ENCODE results near the gene COPS9. TPM values are rescaled to one million over a fixed set of nuclear protein-coding genes. Genes with fewer than 3 reads are reported as not detected.

The COPS9 gene
- polyA plus RNA-seq, 1 donor, result 73.8 TPM

- no peak for DNase-seq
Measured at GRCh38 chr2:240151477-240152031, 15.4 kb upstream of the COPS9 start.

GRCh38 chr2:240149943-240150784 lies 14.1 kb upstream of the COPS9 start:
- no peak for DNase-seq

DNA sequence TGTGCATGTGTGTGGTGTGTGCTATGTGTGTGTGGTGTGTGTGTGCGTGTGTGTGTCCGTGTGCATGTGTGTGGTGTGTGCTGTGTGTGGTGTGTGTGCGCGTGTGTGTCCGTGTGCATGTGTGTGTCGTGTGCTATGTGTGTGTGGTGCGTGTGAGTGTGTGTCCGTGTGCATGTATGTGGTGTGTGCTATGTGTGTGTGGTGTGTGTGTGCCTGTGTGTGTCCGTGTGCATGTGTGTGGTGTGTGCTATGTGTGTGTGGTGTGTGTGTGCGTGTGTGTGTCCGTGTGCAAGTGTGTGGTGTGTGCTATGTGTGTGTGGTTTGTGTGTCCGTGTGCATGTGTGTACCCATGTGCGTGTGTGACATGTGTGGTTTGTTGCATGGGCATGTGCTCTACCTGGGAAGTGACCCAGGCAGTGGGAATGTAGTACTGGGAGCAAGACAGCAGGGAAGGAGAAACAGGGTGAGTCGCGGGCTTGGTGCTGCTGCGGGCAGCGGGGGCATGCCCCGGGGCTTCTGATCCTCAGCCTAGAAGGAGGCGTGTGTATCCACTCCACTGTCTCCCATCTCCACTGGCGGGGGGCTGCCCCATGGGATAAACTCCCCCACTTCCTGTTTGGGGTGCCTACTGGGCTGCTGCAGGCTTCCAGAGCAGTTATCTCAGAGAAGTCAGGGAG lies 11.9 kb upstream of the COPS9 start:
- no peak for DNase-seq

DNA sequence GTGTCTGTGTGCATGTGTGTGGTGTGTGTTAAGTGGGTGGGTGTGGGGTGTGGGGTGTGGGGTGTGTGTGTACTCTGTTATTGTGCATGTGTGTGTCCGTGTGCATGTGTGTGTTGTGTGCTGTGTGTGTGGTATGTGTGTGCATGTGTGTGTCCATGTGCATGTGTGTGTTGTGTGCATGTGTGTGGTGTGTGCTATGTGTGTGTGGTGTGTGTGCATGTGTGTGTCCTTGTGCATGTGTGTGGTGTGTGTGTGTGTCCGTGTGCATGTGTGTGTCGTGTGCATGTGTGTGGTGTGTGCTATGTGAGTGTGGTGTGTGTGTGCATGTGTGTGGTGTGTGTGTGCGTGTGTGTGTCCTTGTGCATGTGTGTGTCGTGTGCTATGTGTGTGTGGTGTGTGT lies 11.3 kb upstream of the COPS9 start:
- DNase-seq, result no peak

DNA sequence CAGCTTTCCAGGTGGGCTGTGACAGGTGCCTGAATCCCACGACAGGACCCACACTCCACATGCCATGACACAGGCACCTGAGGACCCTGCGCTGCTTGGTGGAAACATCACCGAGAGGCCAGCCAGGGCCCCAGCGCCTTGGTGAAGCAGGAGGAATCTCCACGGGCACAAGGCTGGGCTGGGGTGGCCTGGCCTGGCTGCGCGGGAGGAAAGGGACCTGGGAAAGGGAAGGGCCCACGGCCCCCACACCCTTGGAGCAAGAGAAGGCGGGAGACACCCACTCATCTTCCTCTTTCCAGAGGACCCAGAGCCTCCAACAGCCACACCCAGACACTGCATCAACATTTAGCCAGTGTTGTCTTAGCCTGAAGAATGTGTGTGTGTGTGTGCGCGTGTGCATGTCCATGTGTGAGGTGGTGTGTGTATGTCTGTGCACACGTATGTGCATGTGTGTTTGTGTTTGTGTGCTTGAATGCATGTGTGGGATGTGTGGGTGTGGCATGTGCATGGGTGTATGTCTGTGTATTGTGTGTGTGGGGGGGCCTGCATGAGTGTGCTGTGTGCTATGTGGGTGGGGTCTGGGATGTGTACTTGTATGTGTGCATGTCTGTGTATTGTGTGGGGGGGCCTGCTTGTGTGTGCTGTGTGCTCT lies 10.6 kb upstream of the COPS9 start:
- DNase-seq, result no peak

- no peak for DNase-seq
Measured at GRCh38 chr2:240146141-240146561, 10.0 kb upstream of the COPS9 start.

DNA sequence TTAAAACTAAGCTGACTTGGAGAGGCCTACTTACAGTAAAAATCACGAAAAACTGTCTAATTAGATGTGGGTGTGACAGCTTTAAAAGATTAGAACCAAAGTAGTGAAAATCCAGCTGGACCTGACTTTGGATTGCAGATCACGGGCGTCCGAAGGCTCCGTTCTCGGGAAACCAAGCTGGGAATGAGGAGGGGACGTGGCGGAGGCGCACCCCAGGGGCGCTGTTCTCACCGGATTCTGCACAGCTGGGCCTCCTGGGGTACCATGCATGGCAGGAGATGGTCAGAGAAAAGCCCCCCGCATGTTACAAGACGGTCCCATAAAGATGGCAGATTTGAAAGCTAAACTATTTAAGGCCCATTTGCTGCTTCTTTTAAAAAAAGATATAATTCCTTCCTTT lies 9.4 kb upstream of the COPS9 start:
- DNase-seq, result no peak

DNA sequence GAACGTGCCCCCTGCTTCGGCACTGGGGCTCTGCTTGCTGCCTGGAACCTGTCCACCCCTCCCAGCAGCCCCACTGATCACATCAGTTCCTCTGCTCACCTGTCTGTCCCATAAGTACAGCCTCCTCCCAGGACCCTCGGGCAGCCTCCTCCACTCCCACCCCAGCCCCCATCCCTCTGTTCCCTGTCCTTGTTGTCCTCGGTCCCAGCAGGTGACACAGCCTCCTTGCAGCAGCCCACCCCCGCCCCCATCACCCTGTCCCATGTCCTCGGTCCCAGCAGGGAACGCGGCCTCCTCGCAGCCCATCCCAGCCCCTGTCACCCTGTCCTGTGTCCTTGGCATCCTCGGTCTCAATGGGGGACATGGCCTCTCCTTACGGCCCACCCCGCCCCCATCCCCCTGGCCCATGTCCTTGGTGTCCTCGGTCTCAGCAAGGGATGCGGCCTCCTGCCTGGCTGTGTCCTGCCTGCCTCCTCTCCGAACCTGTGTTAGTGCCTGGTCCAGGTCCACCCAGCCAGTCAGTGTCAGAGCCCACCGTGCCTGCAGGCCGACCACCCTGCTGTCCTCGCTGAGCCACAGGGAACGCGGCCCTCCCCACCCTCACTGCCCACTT lies 8.7 kb upstream of the COPS9 start:
- no peak for DNase-seq

DNA sequence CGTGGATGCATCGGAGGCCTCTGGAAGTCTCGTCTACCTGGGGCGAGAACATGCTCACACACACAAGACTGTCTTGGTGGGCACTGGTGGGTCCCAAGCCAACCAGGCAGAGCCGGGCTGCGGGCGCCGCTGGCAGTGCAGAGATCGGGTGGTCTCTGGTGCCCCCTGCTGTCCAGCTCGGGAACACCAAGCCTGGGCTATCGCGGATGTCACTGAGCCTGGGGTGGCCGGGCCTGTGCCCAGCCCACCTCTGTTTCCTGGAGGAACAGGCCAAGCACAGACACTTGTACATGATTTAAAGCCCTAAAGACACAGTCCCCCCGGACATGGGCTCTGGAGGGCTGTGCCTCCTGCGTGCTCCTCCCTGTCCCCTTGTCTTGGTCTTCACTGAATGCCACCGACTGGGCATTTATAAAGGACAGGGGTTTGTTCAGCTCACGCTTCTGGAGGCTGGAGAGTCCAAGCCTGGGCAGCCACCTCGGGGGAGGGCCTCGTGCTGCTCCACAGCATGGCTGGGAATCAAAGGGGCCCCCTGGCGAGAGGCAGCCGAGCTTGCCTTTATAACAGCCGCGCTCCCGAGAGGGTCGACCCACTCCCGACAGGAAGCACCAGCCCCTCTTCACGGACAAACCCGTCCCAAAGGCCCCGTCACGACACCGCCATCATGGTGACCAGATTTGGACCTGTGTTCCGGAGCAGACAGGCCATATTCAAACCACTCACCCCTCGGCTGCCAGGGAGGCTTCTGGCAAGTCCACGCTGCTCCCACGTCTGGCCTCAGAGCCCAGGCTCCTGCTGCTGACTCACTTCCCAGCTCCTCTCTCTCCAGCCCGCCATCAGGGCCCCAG lies 7.9 kb upstream of the COPS9 start:
- no peak for DNase-seq

DNA sequence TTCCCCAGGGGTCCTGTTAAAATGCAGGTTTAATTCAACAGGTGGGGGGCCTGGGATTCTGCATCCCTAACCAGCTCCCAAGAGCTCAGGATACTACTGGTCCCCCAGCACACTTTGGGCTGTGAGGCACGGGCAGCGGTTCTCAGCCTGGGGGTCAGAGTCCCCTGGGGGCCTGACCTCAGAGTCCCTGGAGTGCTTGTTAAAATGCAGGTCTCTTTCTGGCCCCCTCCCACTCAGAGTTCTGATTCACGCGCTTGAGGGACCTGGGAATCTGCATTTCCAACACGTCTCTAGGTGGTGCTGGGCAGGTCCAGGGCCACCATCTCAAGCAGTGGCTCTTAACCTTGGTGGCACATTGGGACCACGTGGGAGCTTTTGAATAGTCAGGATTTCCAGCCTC lies 7.2 kb upstream of the COPS9 start:
- DNase-seq, result no peak

DNA sequence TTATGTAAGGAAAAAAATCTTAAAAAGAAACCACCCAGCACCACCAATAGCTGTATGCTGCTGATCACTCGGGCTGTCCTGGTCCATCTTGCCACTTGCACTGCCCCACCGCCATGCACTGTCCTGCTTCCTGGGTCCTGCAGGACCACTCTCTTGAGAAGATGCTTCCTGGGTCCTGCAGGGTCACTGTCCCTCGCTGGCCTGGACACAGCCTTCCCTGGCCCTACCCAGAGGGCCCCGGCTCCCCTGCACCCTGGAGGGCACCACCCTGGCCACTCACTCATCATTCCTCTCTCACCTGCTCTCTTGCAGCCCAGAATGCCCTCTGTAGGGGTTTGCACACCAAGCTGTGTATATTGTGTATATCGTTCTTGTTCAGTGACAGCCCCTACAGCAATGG lies 6.8 kb upstream of the COPS9 start:
- DNase-seq, result no peak

GRCh38 chr2:240142256-240142775 lies 6.2 kb upstream of the COPS9 start:
- no peak for DNase-seq

DNA sequence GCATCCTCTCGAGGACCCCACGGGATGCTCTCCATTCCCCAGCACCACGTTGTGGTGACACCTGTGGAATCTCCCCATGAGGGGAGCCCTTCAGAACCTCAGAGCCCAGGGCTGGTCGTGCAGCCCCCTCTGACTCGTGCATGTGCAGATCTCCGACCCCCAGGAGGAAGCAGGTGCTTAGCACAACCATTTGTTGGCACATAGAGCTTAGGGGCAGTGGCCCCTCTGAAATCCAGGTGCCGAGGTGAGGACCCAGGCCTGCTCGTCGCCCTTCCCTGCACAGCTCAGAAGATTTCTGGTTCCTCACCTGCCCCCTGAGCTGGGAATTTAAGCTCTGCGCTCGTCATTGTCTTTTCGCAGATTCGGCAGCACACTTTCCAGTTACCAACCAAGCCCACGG lies 5.6 kb upstream of the COPS9 start:
- no peak for DNase-seq

GRCh38 chr2:240140920-240141319 lies 4.8 kb upstream of the COPS9 start:
- DNase-seq, result no peak

- DNase-seq, result no peak
Measured at GRCh38 chr2:240140511-240140910, 4.4 kb upstream of the COPS9 start, which contains the start of gene OTOS. OTOS (minus strand) TSS chr2:240140658; CDS start chr2:240140326, 332 bp downstream.

GRCh38 chr2:240139666-240140393 lies 3.7 kb upstream of the COPS9 start:
- no peak for DNase-seq

- DNase-seq, result no peak
Measured at GRCh38 chr2:240139011-240139441, 2.9 kb upstream of the COPS9 start.

- DNase-seq, result no peak
Measured at GRCh38 chr2:240138254-240138984, 2.3 kb upstream of the COPS9 start.

DNA sequence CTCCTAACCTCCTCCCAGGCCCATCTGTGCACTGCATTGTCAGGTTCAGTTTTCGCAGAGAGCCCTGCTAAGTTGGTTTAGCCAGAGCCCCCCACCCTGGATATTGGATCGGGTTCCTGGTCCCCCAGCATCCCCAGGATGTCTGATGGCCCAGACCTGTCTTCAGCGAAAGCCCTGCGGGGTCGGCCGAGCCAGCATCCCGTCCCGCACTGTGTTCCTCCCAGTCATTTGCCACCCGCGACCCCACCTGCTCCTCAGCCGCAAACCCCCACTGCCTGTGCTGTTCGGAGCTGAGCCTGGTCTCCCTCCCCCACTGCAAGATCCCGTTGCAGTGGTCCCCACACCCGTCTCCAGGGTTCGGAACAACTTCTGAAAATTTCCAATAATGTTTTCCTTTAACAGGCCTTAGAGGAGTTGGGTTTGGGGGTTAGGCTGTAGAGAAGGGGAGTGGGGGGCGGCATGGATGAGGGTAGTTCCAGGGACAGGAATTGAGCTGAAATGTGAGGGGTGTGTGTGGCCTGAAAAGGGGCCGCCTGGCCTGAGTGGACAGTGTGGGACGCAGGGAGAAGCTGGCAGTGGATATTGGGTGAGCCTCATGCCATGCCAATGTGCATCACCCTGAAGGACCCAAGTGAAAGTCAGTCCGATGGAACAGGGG lies 1.6 kb upstream of the COPS9 start:
- no peak for DNase-seq
